HG03432 (cell line): Measurements from ENCODE around the gene SPTBN4.
"Not testable (repeated sequence)": the region's sequence is repeated elsewhere in the genome, so short reads cannot be mapped to it uniquely, and the experiment has no call there.

ENCODE experiments used
- ATAC-seq: cut with Tn5 transposase; IDR thresholded peaks from one replicate; pipeline ENCODE4 v1.9.1; 2021; ENCODE audit warnings: mild to moderate bottlenecking, moderate library complexity; ENCODE audit not compliant: unreplicated experiment

Gene SPTBN4

DNA sequence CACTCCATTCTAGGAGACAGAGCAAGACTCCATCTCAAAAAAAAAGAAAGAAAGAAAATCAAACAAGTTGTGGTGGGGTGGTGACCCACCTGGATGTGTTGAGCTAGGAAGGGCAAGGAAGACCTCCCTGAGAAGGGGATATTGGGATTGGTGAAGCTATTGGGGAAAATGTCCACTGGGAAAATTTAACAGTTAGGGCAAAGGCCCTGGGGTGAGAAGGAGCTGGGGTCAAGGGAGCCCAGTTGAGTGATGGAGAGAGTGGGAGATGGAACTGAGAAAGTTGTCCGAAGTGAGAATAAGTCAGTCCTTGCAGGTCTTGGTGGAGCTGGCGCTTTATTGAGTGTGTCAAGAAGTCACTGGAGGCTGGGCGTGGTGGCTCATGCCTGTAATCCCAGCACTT is 28.5 kb upstream of the SPTBN4 start:
- no peak for ATAC-seq

DNA sequence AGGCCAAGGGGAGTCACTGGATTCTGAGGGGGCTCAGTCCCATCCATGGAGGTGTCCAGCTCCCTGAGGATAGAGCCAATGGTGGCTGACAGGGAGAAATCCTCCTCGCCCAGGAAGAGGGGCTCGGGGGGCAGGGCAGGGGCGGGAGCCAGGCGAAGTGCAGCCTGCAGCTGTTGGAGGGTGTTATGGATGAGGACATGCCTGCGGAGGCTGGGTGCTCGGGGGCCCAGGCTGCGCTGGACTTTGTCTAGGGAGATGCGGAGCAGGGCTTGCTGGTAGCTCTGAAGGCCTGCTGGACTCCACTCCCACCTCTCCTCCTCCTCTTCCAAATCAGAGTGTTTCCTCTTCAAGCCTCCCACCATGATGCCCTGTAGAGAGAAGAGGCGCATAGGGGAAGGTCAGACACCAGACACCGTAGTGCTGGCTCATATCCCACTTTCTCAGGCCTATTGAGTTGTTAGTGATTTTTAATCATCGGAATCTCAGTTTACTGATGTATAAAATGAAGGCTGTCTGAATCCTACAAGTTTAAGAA is 25.0 kb upstream of the SPTBN4 start:
- ATAC-seq, result no peak

GRCh38 chr19:40442328-40443130 is 24.3 kb upstream of the SPTBN4 start:
- ATAC-seq, result no peak

- ATAC-seq, result peak; percentile 68
Observed at GRCh38 chr19:40443131-40443999, 23.4 kb upstream of the SPTBN4 start.

GRCh38 chr19:40444000-40444824 is 22.6 kb upstream of the SPTBN4 start, which contains the start of gene SERTAD3:
SERTAD3 (minus strand) TSS chr19:40444335; CDS start chr19:40442080, 2,255 bp downstream.
- peak; percentile 72 for ATAC-seq

DNA sequence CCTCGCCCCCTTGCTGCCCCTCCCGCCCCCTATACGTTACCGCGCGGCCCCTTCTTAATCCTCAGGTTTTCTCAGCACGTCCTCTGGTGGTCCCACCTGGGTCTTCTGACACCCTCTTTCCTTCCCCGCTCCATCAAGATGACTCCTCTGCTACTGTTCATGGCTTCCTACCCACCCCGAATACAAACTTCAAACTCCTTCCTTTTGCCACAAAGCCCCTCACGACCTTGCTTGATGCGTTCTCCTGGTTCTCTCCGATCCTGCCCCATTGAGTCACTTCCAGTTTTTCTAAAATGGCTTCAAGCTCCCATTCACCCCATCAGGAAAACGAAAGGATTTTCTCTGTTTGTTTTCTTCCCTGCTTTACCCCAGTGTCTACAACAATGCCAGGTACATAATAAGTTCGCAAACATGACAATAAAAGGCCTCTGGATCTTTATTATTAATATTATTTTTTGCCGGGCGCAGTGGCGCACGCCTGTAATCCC is 21.9 kb upstream of the SPTBN4 start:
- ATAC-seq, result no peak

GRCh38 chr19:40445780-40446262 is 21.0 kb upstream of the SPTBN4 start:
- ATAC-seq, result no peak

GRCh38 chr19:40446263-40446784 is 20.5 kb upstream of the SPTBN4 start:
- ATAC-seq, result no peak

- no peak for ATAC-seq
Observed at GRCh38 chr19:40449506-40449905, 17.3 kb upstream of the SPTBN4 start.

DNA sequence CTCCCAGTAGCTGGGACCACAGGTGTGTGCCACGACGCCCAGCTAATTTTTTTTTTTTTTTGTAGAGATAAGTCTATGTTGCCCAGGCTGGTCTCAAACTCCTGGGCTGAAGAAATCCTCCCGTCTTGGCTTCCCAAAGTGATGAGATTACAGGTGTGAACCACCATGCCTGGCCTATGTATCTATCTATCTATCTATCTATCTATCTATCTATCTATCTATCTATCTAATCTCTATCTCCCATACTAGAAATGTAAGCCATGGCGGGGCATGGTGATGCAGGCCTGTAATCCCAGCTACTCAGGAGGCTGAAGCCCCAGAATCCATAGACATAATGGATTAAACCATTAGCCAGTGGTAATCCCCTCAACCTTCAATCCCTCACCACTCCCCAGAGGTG is 16.1 kb upstream of the SPTBN4 start:
- ATAC-seq, result no peak

DNA sequence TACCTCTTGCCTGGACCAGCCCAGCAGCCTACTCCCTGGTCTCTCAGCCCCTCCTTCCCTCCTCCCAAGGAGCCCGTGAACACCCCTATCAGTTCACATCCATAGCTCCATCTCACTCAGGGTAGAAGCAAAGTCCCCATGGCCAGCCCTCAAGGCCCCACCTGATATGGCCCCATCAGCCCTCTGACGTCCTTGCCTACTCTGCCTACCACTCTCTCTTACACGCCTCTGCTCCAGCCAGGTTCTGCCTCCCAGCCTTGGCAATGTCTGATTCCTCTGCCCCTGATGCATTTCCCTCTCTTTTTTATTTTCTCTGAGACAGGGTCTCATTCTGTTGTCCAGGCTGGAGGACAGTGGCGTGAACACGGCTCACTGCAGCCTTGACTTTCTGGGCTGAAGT is 14.8 kb upstream of the SPTBN4 start:
- ATAC-seq, result no peak

- no peak for ATAC-seq
Observed at GRCh38 chr19:40453151-40453735, 13.6 kb upstream of the SPTBN4 start.

DNA sequence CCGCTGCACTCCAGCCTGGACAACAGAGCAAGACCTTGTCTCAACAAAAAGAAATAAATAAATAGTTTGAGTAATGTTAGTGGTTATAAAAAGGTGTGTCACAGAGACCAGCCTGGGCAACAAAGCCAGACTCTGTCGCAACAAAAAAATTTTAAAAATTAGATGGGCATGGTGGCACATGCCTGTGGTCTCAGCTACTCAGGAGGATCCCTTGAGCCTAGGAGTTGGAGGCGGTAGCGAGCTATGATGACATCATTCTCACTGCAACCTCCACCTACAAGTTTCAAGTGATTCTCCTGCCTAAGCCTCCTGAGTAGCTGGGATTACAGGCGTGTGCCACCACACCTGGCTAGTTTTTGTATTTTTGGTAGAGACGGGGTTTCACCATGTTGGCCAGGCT is 12.9 kb upstream of the SPTBN4 start:
- not testable (repeated sequence) for ATAC-seq

DNA sequence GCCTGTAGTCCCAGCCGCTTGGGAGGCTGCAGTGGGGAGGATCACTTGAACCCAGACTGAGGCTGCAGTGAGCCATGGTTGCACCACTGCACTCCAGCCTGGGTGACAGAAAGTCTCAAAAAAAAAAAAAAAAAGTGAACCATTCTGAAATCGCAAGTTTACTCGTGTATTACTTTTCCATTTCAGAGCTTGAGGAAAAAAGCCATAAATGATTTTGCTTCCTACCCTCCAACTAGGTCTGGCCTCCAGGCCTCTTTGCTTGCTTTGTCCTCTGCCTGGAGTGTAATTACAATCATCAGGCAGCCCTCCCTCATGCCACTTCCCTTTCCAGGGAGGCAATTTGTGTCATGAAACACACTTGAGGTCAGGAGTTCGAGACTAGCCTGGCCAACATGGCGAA is 9.8 kb upstream of the SPTBN4 start:
- ATAC-seq, result no peak

DNA sequence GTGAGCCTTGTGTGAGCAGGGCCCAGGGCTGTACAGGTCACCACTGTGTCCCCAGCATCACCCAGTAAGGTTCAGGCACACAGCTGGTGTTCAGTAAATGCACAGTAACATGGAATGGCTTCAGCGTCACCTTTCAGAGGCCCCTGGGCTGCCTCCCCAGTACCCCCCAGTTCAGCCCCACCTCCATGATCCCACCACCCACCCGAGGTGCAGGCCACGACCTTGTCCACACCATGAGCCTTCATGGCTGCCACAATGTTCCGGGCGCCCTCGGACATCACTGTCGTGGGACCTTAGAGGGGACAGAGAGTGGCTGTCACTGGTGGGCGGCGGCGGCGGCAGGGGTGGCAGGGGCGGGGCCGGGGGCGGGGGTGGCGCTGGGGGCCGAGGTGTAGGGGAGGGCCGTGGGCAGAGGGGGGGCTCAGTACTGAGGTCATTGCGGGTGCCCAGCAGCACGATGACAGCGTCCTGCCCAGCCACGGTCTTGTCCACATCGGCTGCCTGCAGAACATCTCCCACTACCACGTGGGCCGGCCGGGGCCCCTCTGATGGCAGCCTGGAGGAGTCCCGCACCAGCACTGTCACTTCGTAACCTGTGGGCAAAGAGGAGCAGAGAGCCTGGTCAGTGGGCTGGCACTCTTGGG is 8.7 kb upstream of the SPTBN4 start:
- ATAC-seq, result no peak

DNA sequence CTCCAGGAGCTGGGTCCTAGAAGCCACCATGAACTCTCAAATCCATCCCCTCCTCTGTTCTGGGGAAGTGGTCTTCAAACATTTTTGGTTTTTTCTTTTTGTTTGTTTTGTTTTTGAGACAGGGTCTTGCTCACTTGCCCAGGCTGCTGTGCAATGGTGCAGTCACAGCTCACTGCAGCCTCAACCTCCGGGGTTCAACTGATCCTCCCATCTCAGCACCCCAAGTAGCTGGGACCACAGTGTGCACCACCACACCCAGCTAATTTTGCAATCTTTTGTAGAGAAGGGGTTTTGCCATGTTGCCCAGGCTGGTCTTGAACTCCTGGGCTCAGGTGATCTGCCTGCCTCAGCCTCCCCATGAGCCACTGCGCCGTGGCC is 8.2 kb upstream of the SPTBN4 start:
- ATAC-seq, result no peak

DNA sequence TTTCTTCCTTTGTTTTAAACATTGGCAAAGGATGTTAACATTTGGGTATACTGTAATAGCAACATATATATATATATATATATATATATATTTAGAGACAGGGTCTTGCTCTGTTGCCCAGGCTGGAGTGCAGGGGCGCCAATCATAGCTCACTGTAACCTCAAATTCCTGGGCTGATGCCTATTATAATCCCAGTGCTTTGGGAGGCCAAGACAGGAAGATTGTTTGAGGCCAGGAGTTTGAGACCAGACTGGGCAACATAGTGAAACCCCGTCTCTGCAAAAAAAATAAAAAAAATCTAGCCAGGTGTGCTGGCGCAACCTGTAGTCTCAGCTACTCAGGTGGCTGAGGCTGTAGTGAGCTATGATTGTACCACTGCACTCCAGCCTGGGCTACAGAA is 6.6 kb upstream of the SPTBN4 start:
- ATAC-seq, result no peak

GRCh38 chr19:40461669-40462221 is 5.1 kb upstream of the SPTBN4 start:
- no peak for ATAC-seq

DNA sequence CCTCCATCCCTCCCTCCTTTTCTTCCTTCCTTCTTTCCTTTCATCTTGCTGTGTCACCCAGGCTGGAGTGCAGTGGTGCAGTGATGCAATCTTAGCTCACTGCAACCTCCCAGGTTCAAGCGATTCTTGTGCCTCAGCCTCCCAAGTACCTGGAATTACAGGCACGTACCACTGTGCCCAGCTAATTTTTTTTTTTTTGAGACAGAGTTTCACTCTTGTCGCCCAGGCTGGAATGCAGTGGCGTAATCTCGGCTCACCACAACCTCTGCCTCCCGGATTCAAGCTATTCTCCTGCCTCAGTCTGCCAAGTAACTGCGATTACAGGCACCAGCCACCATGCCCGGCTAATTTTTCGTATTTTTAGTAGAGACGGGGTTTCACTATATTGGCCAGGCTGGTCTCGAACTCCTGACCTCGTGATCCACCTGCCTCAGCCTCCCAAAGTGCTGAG is 3.2 kb upstream of the SPTBN4 start:
- ATAC-seq, result not testable (repeated sequence)
